Measurements from ENCODE around the gene HBQ1.
"Not testable (repeated sequence)": the region's sequence is repeated elsewhere in the genome, so short reads cannot be mapped to it uniquely, and the experiment has no call there.

The HBQ1 gene

GRCh38 chr16:200388-200787 is 20.1 kb downstream of the HBQ1 start:
- DNase-seq (ENCODE audit: low read depth in 2 of 3, low spot score in 2 of 3): no peak

- no peak for DNase-seq (ENCODE audit: low read depth in 2 of 3, low spot score in 2 of 3)
These were observed 23.0 kb downstream of the HBQ1 start for GRCh38 chr16:203246-203645.

- DNase-seq (ENCODE audit: low read depth in 2 of 3, low spot score in 2 of 3): not testable (repeated sequence)
These were observed 23.8 kb downstream of the HBQ1 start for GRCh38 chr16:204046-204445.

GRCh38 chr16:209359-209758 is 29.1 kb downstream of the HBQ1 start:
- DNase-seq (ENCODE audit: low read depth in 2 of 3, low spot score in 2 of 3): not testable (repeated sequence)

GRCh38 chr16:211631-212180 is 31.4 kb downstream of the HBQ1 start:
- DNase-seq (ENCODE audit: low read depth in 2 of 3, low spot score in 2 of 3): not testable (repeated sequence)

GRCh38 chr16:212999-213398 is 32.7 kb downstream of the HBQ1 start:
- no peak for DNase-seq (ENCODE audit: low read depth in 2 of 3, low spot score in 2 of 3)

GRCh38 chr16:220021-220420 is 39.8 kb downstream of the HBQ1 start:
- no peak for DNase-seq (ENCODE audit: low read depth in 2 of 3, low spot score in 2 of 3)

GRCh38 chr16:228151-228851 is 48.0 kb downstream of the HBQ1 start:
- DNase-seq (ENCODE audit: low read depth in 2 of 3, low spot score in 2 of 3): no peak

GRCh38 chr16:228852-229730 is 48.8 kb downstream of the HBQ1 start, which contains the start of gene LUC7L:
Gene LUC7L (minus strand): TSS chr16:229449. CDS start chr16:229339, 110 bp downstream.
- peak; percentile 75 to 89 (median 80) for DNase-seq (ENCODE audit: low read depth in 2 of 3, low spot score in 2 of 3)

- no peak for DNase-seq (ENCODE audit: low read depth in 2 of 3, low spot score in 2 of 3)
These were observed 49.5 kb downstream of the HBQ1 start for GRCh38 chr16:229731-230281.

- DNase-seq (ENCODE audit: low read depth in 2 of 3, low spot score in 2 of 3): not testable (repeated sequence)
These were observed 50.1 kb downstream of the HBQ1 start for GRCh38 chr16:230351-230750.

Measured in activated CD8-positive, alpha-beta memory T cell treated with anti-CD3 and anti-CD28 coated beads for 48 hours (primary cell).